Right lobe of liver (tissue), 4 donors: ENCODE data around the gene MTMR1.

Source experiments
- CTCF ChIP-seq, 4 donors: fragments of 200-600 bp in 3 of 4; fragments of 450-650 bp in 1 of 4; IDR thresholded peaks; one replicate each; pipeline versions ENCODE4 v1.5.1 to v1.8.0; 2016 to 2022; ENCODE audit warnings: antibody characterized with exemption in 4 of 4, mild to moderate bottlenecking in 2 of 4
- POLR2A ChIP-seq: fragments of 450-650 bp; IDR thresholded peaks from one replicate; pipeline ENCODE4 v1.6.1; 2017; ENCODE audit warnings: antibody characterized with exemption, mild to moderate bottlenecking
- donor health status: DM: no; HTN: no; CAD: no.
- donor health status: DM: no; HTN: no; CAD: no.
- donor health status: DM: no; HTN: yes; CAD: no.

GRCh38 chrX:150698981-150699380 is 5.8 kb downstream of the MTMR1 start:
- TF ChIP-seq CTCF (IDR thresholded peaks at IDR 0.05) (no peak), POLR2A (no peak)
